Uterus (tissue), 2 donors: ENCODE results near the gene HSD3B7.

Source experiments
- CTCF ChIP-seq, 4 experiments: fragments of 200-600 bp in 2 of 4; fragments of 450-650 bp in 2 of 4; sonication (generic) in 2 of 4; IDR thresholded peaks; one replicate each; pipeline ENCODE4 v1.5.1; 2016 to 2019; ENCODE audit warnings: antibody characterized with exemption in 4 of 4, mild to moderate bottlenecking in 2 of 4, moderate library complexity in 1 of 4
- POLR2A ChIP-seq, 2 donors: fragments of 450-650 bp; IDR thresholded peaks; one replicate each; pipeline ENCODE4 v1.6.1; 2016; ENCODE audit warnings: antibody characterized with exemption in 2 of 2, mild to moderate bottlenecking in 1 of 2, moderate library complexity in 1 of 2

DNA sequence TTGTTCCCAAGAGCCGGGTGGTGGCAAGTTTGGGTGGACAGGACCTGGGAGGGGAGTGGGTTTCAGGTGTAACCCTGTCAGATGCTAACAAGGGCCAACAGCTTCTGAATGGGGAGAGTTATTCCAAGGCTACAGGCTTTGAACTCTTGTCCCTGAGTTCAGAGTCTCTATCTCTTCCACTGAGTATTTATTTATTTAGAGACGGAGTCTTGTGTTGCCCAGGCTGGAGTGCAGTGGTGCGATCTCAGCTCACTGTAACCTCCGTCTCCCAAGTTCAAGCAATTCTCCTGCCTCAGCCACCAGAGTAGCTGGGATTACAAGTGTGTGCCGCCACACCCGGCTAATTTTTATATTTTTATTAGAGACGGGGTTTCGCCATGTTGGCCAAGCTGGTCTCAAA is 30.0 kb upstream of the HSD3B7 start:
- TF ChIP-seq CTCF (IDR thresholded peaks at IDR 0.05) (no peak), POLR2A (IDR thresholded peaks at IDR 0.05) (no peak)
